Sigmoid colon (tissue), 4 donors: ENCODE data around the gene THAP10.

Experiments used
- CTCF ChIP-seq, 4 experiments: fragments of 450-650 bp in 3 of 4; fragments of 200-600 bp in 1 of 4; IDR thresholded peaks; one replicate each; pipeline ENCODE4 v1.5.1; 2016 to 2019; ENCODE audit warnings: antibody characterized with exemption in 4 of 4, mild to moderate bottlenecking in 3 of 4, moderate library complexity in 2 of 4
- EP300 ChIP-seq, 4 donors: sonication (generic); formaldehyde crosslinking; IDR thresholded peaks; one replicate each; pipeline ENCODE4 v1.6.1; 2017; ENCODE audit warnings: antibody characterized with exemption in 4 of 4
- POLR2A ChIP-seq, 2 donors: fragments of 450-650 bp; IDR thresholded peaks; one replicate each; pipeline ENCODE4 v1.6.1; 2016; ENCODE audit warnings: antibody characterized with exemption in 2 of 2, mild to moderate bottlenecking in 2 of 2, moderate library complexity in 2 of 2
- POLR2AphosphoS5 ChIP-seq, 4 donors: sonication (generic); formaldehyde crosslinking; IDR thresholded peaks; one replicate each; pipeline ENCODE4 v1.6.1; 2017; ENCODE audit warnings: antibody characterized with exemption in 4 of 4

DNA sequence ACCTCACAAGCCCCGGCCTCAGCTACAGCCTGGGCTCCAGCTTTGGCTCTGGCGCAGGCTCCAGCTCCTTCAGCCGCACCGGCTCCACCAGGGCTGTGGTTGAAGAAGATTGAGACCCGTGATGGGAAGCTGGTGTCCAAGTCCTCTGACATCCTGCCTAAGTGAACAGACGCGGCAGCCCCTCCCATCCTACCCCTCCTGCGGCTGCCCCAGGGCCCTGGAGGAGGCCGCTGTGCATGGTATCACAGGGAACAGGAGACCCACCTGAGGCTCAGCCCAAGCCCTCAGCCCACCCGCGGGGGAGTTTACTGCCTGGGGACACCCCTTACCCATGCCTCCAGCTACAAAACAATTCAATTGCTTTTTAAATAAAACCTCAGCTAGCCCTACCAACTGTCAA lies 32.2 kb downstream of the THAP10 start:
- TF ChIP-seq CTCF (IDR thresholded peaks at IDR 0.05) (no peak), POLR2AphosphoS5 (IDR thresholded peaks at IDR 0.05) (no peak), EP300 (IDR thresholded peaks at IDR 0.05) (no peak), POLR2A (IDR thresholded peaks at IDR 0.05) (no peak)
